Measurements from ENCODE around the gene GTPBP8. TPM values are rescaled to one million over a fixed set of nuclear protein-coding genes. Genes with fewer than 3 reads are reported as not detected.
A peak's percentile ranks its signal among the peaks of the same experiment; 100 is the strongest.

The GTPBP8 gene
- total and polyA plus RNA-seq, 10 of the 15 experiments (the other 5 are each of a cell fraction or from before 2014, with no cell fraction given), result 10.3 to 29.0 (median 17.0) TPM

DNA sequence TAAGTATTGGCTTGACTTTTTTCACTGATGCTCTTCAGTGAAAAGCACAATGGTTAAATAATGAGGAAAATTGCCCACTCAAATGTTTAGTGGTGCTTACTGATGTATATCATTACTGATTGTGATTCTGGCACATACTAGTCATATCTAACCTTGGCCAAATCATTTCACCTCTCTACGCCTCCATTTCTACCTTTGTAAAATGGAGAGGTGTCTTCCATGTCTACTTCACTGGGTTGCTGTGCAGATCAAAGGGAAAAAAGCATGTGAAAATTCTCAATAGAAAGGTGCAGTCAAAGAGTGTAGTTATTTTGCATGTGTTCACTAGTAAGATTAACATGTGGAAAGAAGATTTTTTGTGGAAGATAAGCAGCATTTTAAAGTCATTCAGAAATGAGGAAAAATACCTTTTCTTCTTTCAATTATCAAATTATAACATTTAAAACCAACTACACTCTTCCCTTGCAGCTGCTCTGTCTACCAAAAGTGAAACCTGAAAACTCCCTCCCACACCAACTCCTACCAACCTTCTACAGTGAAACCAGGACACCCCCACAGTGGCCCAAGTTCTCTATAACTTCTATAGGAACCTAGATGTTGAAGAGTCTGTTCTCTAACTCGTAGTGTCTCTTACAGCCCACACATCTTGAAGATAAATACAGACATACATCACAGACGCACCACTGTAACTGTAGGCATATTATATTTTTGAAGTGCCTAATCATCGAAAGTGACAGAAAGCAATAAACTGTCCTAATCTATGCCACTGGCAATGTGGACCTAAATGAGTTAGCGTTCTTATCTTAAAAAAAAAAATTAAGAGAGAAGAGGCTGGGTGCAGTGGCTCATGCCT is 17.2 kb upstream of the GTPBP8 start (continued):
- no peak for TF ChIP-seq SUPT20H (IDR thresholded peaks at IDR 0.05; ENCODE audit: borderline replicate concordance, control insufficient read depth, low read depth, low read length)
- TF ChIP-seq RFX5 (IDR thresholded peaks at IDR 0.05; ENCODE audit: low read depth, low read length), result no peak
- TF ChIP-seq MTA3 (IDR thresholded peaks at IDR 0.05; ENCODE audit: borderline replicate concordance, low read length), result peak; percentile 90
- TF ChIP-seq, protein P1, sequence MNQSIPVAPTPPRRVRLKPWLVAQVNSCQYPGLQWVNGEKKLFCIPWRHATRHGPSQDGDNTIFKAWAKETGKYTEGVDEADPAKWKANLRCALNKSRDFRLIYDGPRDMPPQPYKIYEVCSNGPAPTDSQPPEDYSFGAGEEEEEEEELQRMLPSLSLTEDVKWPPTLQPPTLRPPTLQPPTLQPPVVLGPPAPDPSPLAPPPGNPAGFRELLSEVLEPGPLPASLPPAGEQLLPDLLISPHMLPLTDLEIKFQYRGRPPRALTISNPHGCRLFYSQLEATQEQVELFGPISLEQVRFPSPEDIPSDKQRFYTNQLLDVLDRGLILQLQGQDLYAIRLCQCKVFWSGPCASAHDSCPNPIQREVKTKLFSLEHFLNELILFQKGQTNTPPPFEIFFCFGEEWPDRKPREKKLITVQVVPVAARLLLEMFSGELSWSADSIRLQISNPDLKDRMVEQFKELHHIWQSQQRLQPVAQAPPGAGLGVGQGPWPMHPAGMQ (IDR thresholded peaks at IDR 0.05; ENCODE audit: borderline replicate concordance), result no peak
- TF ChIP-seq, protein P2, sequence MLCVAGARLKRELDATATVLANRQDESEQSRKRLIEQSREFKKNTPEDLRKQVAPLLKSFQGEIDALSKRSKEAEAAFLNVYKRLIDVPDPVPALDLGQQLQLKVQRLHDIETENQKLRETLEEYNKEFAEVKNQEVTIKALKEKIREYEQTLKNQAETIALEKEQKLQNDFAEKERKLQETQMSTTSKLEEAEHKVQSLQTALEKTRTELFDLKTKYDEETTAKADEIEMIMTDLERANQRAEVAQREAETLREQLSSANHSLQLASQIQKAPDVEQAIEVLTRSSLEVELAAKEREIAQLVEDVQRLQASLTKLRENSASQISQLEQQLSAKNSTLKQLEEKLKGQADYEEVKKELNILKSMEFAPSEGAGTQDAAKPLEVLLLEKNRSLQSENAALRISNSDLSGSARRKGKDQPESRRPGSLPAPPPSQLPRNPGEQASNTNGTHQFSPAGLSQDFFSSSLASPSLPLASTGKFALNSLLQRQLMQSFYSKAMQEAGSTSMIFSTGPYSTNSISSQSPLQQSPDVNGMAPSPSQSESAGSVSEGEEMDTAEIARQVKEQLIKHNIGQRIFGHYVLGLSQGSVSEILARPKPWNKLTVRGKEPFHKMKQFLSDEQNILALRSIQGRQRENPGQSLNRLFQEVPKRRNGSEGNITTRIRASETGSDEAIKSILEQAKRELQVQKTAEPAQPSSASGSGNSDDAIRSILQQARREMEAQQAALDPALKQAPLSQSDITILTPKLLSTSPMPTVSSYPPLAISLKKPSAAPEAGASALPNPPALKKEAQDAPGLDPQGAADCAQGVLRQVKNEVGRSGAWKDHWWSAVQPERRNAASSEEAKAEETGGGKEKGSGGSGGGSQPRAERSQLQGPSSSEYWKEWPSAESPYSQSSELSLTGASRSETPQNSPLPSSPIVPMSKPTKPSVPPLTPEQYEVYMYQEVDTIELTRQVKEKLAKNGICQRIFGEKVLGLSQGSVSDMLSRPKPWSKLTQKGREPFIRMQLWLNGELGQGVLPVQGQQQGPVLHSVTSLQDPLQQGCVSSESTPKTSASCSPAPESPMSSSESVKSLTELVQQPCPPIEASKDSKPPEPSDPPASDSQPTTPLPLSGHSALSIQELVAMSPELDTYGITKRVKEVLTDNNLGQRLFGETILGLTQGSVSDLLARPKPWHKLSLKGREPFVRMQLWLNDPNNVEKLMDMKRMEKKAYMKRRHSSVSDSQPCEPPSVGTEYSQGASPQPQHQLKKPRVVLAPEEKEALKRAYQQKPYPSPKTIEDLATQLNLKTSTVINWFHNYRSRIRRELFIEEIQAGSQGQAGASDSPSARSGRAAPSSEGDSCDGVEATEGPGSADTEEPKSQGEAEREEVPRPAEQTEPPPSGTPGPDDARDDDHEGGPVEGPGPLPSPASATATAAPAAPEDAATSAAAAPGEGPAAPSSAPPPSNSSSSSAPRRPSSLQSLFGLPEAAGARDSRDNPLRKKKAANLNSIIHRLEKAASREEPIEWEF (IDR thresholded peaks at IDR 0.05; ENCODE audit: insufficient replicate concordance, low read depth, low read length), result no peak
- peak; percentile 92; the same call in 1 of the 2 replicates for TF ChIP-seq FOXM1 (IDR thresholded peaks at IDR 0.05; ENCODE audit: low read depth, low read length)
- TF ChIP-seq MEF2A (IDR thresholded peaks at IDR 0.05; ENCODE audit: insufficient read depth, low read depth, low read length), result peak; percentile 50; the same call in 1 of the 2 replicates
- TF ChIP-seq RUNX3 (IDR thresholded peaks at IDR 0.05; ENCODE audit: low read length), result peak; percentile 74
- no peak for TF ChIP-seq RBBP5 (conservative IDR thresholded peaks at IDR 0.05)
- TF ChIP-seq EZH2 (IDR thresholded peaks at IDR 0.05; ENCODE audit: borderline replicate concordance, control insufficient read depth, low read depth, low read length), result no peak
- TF ChIP-seq, protein P3, sequence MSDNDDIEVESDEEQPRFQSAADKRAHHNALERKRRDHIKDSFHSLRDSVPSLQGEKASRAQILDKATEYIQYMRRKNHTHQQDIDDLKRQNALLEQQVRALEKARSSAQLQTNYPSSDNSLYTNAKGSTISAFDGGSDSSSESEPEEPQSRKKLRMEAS (IDR thresholded peaks at IDR 0.05; ENCODE audit: low read depth, low read length), result no peak
- no peak for TF ChIP-seq ZNF217 (IDR thresholded peaks at IDR 0.05)
- TF ChIP-seq, protein P4, sequence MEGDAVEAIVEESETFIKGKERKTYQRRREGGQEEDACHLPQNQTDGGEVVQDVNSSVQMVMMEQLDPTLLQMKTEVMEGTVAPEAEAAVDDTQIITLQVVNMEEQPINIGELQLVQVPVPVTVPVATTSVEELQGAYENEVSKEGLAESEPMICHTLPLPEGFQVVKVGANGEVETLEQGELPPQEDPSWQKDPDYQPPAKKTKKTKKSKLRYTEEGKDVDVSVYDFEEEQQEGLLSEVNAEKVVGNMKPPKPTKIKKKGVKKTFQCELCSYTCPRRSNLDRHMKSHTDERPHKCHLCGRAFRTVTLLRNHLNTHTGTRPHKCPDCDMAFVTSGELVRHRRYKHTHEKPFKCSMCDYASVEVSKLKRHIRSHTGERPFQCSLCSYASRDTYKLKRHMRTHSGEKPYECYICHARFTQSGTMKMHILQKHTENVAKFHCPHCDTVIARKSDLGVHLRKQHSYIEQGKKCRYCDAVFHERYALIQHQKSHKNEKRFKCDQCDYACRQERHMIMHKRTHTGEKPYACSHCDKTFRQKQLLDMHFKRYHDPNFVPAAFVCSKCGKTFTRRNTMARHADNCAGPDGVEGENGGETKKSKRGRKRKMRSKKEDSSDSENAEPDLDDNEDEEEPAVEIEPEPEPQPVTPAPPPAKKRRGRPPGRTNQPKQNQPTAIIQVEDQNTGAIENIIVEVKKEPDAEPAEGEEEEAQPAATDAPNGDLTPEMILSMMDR (IDR thresholded peaks at IDR 0.05 in 2 of 3, conservative IDR thresholded peaks at IDR 0.05 in 1 of 3; ENCODE audit: control insufficient read depth in 2 of 3, extremely low read depth in 1 of 3, insufficient read depth in 1 of 3, low read depth in 3 of 3, low read length in 3 of 3), result no peak
- 0 out of 3 replicates have a peak, but pooled peaks have one; percentile 17 for TF ChIP-seq POU2F2 (IDR thresholded peaks at IDR 0.05; ENCODE audit: borderline replicate concordance, low read depth, low read length)
- no peak for TF ChIP-seq FOS (IDR thresholded peaks at IDR 0.05; ENCODE audit: borderline replicate concordance, extremely low read depth, insufficient read length)
- TF ChIP-seq SREBF1 (IDR thresholded peaks at IDR 0.05; ENCODE audit: low read length), result no peak
- TF ChIP-seq POLR2AphosphoS5 (IDR thresholded peaks at IDR 0.05; ENCODE audit: low read length), result no peak
- no peak for TF ChIP-seq ZNF24 (IDR thresholded peaks at IDR 0.05)
- TF ChIP-seq EP300 (IDR thresholded peaks at IDR 0.05; ENCODE audit: borderline replicate concordance in 1 of 2, control insufficient read depth in 1 of 2, low read depth in 2 of 2, low read length in 2 of 2), result peak; percentile 57 to 67; a peak in 2 of 4 replicates

Data from GM12878 (cell line).